ENCODE measurements around the gene WAPL.

GRCh38 chr10:86393362-86393761 is 128.2 kb downstream of the WAPL start:
- no peak for TF ChIP-seq CTCF (IDR thresholded peaks at IDR 0.05)
- TF ChIP-seq POLR2A (IDR thresholded peaks at IDR 0.05): no peak
